Endothelial cell of umbilical vein (primary cell): ENCODE results near the gene ARHGAP22. TPM values are rescaled to one million over a fixed set of nuclear protein-coding genes. Genes with fewer than 3 reads are reported as not detected.

Source experiments
- BruUV-seq: library from RNA; stranded (reverse); fragments of 400-500 nt; replicated peaks from 2 replicates; lab custom pipeline; 2021; lab: Mats Ljungman, UMichigan
- CTCF ChIA-PET: fragments of 300-600, 350-600 bp; sonication (Branson Sonifier 250); formaldehyde crosslinking; loops from one replicate; lab custom pipeline; 2021; ENCODE audit warnings: antibody characterized with exemption, inconsistent platforms; lab: Charles Lee
- POLR2A ChIA-PET: fragments of 300-600, 350-600 bp; sonication (Branson Sonifier 250); formaldehyde crosslinking; loops from one replicate; lab custom pipeline; 2021; ENCODE audit warnings: antibody characterized with exemption, inconsistent platforms; lab: Charles Lee
- DNase-seq: peaks from one replicate; pipeline ENCODE4 v3.0.0-alpha.2; 2011; ENCODE audit warnings: low read depth, low spot score
- FAIRE-seq: peaks from 2 replicates; lab custom pipeline; 2011; peaks lifted over from hg19 to GRCh38; lab: Jason Lieb, UNC
- H2AFZ ChIP-seq: 2 replicates; pipeline ENCODE4 v1.6.0; 2012; ENCODE audit warnings: low read depth, low read length, control low read depth, inconsistent platforms
- H3K27ac ChIP-seq: 2 replicates; pipeline ENCODE4 v1.5.1; 2011; ENCODE audit warnings: low read depth, mild to moderate bottlenecking, control low read depth, low read length, moderate library complexity; ENCODE audit not compliant: insufficient read depth
- H3K27me3 ChIP-seq, 2 experiments: 2 replicates each; pipeline versions ENCODE4 v1.6.0 to v1.6.1; 2011; ENCODE audit warnings: low read length in 2 of 2, mixed read lengths in 1 of 2; ENCODE audit not compliant: control insufficient read depth in 2 of 2, insufficient read depth in 2 of 2
- H3K36me3 ChIP-seq, 2 experiments: 2 replicates in 1 of 2; 3 replicates in 1 of 2; pipeline ENCODE4 v1.5.1; 2011; ENCODE audit warnings: low read length in 2 of 2, mild to moderate bottlenecking in 1 of 2, moderate library complexity in 1 of 2; ENCODE audit not compliant: control insufficient read depth in 2 of 2, insufficient read depth in 2 of 2; ENCODE audit errors: extremely low read depth in 1 of 2
- H3K4me1 ChIP-seq: 3 replicates; pipeline ENCODE4 v1.5.1; 2011; ENCODE audit warnings: mild to moderate bottlenecking, low read length; ENCODE audit not compliant: control insufficient read depth, insufficient read depth; ENCODE audit errors: extremely low read depth
- H3K4me2 ChIP-seq: 2 replicates; pipeline ENCODE4 v1.6.1; 2011; ENCODE audit warnings: low read length, control low read depth, mixed read lengths; ENCODE audit not compliant: insufficient read depth
- H3K4me3 ChIP-seq, 3 experiments: fragments of 200-600 bp in 1 of 3; sonication (generic), shearing (Covaris generic) in 1 of 3; replicated peaks in 1 of 3; 2 replicates each; pipeline ENCODE4 v1.5.1; 2011 to 2016; ENCODE audit warnings: control low read depth in 3 of 3, low read length in 3 of 3, mild to moderate bottlenecking in 2 of 3, inconsistent platforms in 1 of 3, low read depth in 1 of 3, moderate library complexity in 1 of 3; ENCODE audit not compliant: insufficient read depth in 1 of 3
- H3K79me2 ChIP-seq: 2 replicates; pipeline ENCODE4 v1.6.0; 2012; ENCODE audit warnings: low read length, inconsistent platforms; ENCODE audit not compliant: control insufficient read depth, insufficient read depth
- H3K9ac ChIP-seq: replicated peaks from 2 replicates; pipeline ENCODE3; 2011; ENCODE audit warnings: low read length, control low read depth; ENCODE audit not compliant: insufficient read depth; ENCODE audit errors: extremely low read depth
- H3K9me1 ChIP-seq: replicated peaks from 3 replicates; pipeline ENCODE4 v1.6.0; 2011; ENCODE audit warnings: mild to moderate bottlenecking, low read length; ENCODE audit not compliant: control insufficient read depth, insufficient read depth; ENCODE audit errors: extremely low read depth
- H3K9me3 ChIP-seq: replicated peaks from 2 replicates; pipeline ENCODE4 v1.5.1; 2012; ENCODE audit warnings: low read length, inconsistent platforms; ENCODE audit not compliant: control insufficient read depth, insufficient read depth
- H4K20me1 ChIP-seq: replicated peaks from 2 replicates; pipeline ENCODE3; 2011; ENCODE audit warnings: mild to moderate bottlenecking, low read length; ENCODE audit not compliant: control insufficient read depth, insufficient read depth; ENCODE audit errors: extremely low read depth
- GATA2 ChIP-seq: IDR thresholded peaks from 2 replicates; pipeline ENCODE4 v1.7.0; 2011; ENCODE audit warnings: low read depth, mild to moderate bottlenecking, moderate library complexity, mixed read lengths, low read length; ENCODE audit not compliant: insufficient read length, insufficient read depth
- JUN ChIP-seq: IDR thresholded peaks from 2 replicates; pipeline ENCODE4 v1.6.1; 2011; ENCODE audit warnings: borderline replicate concordance, low read depth; ENCODE audit not compliant: insufficient read length, insufficient read depth
- POLR2A ChIP-seq: IDR thresholded peaks from 2 replicates; pipeline ENCODE4 v1.6.1; 2012; ENCODE audit warnings: low read depth, mild to moderate bottlenecking, control low read depth, low read length
- dilution Hi-C: fragments of 300-500 bp; cut with MboI; formaldehyde crosslinking; loops from one replicate; pipeline ENCODE4 v1.15.0; 2019; ENCODE audit warnings: low sequenced_read_pairs; ENCODE audit not compliant: extremely low pct_ligation_motif_present
- intact Hi-C: fragments of 100-400 bp; cut with micrococcal nuclease; formaldehyde crosslinking; loops from one replicate; pipeline ENCODE4 v1.10.0; 2022
- polyA plus RNA-seq, 4 experiments: library from polyadenylated mRNA; depleted of rRNA in 3 of 4; stranded (reverse) in 3 of 4; unstranded in 1 of 4; fragments of >200 nt; gene quantifications; 2 replicates each; pipeline versions ENCODE4 v1.2.1 to v1.2.3, GENCODE V29; 2011 to 2012; ENCODE audit warnings: missing spikeins in 1 of 4
- total RNA-seq: library from RNA; stranded (reverse); gene quantifications from 2 replicates; pipeline ENCODE4 v1.2.3, GENCODE V29; 2021
- TF ChIP-seq, protein P1 (sequence below): IDR thresholded peaks from 2 replicates; pipeline ENCODE4 v1.6.1; 2011; ENCODE audit not compliant: insufficient read depth, insufficient read length

The ARHGAP22 gene
- total and polyA plus RNA-seq, 2 donors (not counting 3 experiments of a cell fraction or from before 2014, with no cell fraction given) = 8.6 to 50.3 TPM

- Histone ChIP-seq H2AFZ (no peak overlapping the region), H3K36me3 (peaks cover 3 to 16% of the 10 kb centered on the region in 2 experiments)
- BruUV-seq = no TSS peak
These were observed 154.0 kb downstream of the ARHGAP22 start for GRCh38 chr10:48450741-48451466.

GRCh38 chr10:48450233-48450740 is 154.6 kb downstream of the ARHGAP22 start:
- dilution Hi-C loops = no loop called here
- FAIRE-seq = no peak
- no peaks in the 10 kb centered on the region for H3K27me3 ChIP-seq
- POLR2A ChIA-PET = no interaction called here
- no TSS peak for BruUV-seq
- H3K79me2 ChIP-seq = no peaks in the 10 kb centered on the region
- H2AFZ ChIP-seq = no peak overlapping the region
- H3K9ac ChIP-seq = no peak overlapping the region
- no peak overlapping the region for H3K27ac ChIP-seq
- H3K9me1 ChIP-seq = no peaks in the 10 kb centered on the region
- no peak overlapping the region for H3K4me2 ChIP-seq
- H3K9me3 ChIP-seq = no peaks in the 10 kb centered on the region
- intact Hi-C loops = no loop called here
- H3K4me1 ChIP-seq = peaks cover 5% of the 10 kb centered on the region
- CTCF ChIA-PET = interaction anchor here (0.9 kb wide), 1 partner anchor 9 kb away, joined by 3 read pairs; no protein-coding TSS in a partner anchor
- no peak for TF ChIP-seq JUN
- no peak for TF ChIP-seq GATA2
- TF ChIP-seq, protein P1, sequence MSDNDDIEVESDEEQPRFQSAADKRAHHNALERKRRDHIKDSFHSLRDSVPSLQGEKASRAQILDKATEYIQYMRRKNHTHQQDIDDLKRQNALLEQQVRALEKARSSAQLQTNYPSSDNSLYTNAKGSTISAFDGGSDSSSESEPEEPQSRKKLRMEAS = no peak
- no peak for TF ChIP-seq POLR2A
- no peak overlapping the region for H3K4me3 ChIP-seq
- DNase-seq = no peak
- peaks cover 3 to 21% of the 10 kb centered on the region in 2 experiments for H3K36me3 ChIP-seq
- no peaks in the 10 kb centered on the region for H4K20me1 ChIP-seq

More at GRCh38 chr10:48450741-48451466, 154.0 kb downstream of the ARHGAP22 start:
- intact Hi-C loops = no loop called here
- ChIA-PET POLR2A (no interaction called here), CTCF (no interaction called here)
- no peaks in the 10 kb centered on the region for H4K20me1 ChIP-seq
- H3K79me2 ChIP-seq = no peaks in the 10 kb centered on the region
- no peaks in the 10 kb centered on the region for H3K9me1 ChIP-seq
- H3K4me2 ChIP-seq = no peak overlapping the region
- no peak overlapping the region for H3K27ac ChIP-seq
- DNase-seq (no peak), FAIRE-seq (no peak)
- dilution Hi-C loops = no loop called here
- H3K27me3 ChIP-seq = no peaks in the 10 kb centered on the region
- H3K4me3 ChIP-seq = no peak overlapping the region
- H3K9me3 ChIP-seq = no peaks in the 10 kb centered on the region
- no peak for TF ChIP-seq GATA2
- H3K4me1 ChIP-seq = peaks cover 5% of the 10 kb centered on the region
- H3K9ac ChIP-seq = no peak overlapping the region
